ENCODE measurements around the gene CBX2. TPM values are rescaled to one million over a fixed set of nuclear protein-coding genes. Genes with fewer than 3 reads are reported as not detected.

Gene CBX2
- total and polyA plus RNA-seq, 4 donors: 4.1 to 14.2 (median 11.5) TPM

- Histone ChIP-seq H3K9me3 (ENCODE audit: control insufficient read depth, insufficient read depth, low read length) (no peaks in the 10 kb centered on the region), H3K4me3 (ENCODE audit: low read depth, low read length) (peak overlapping the region; percentile 57), H3K36me3 (ENCODE audit: control insufficient read depth, insufficient read depth, low read length) (peaks cover 29% of the 10 kb centered on the region), H3K4me1 (ENCODE audit: control insufficient read depth, insufficient read depth, low read length) (peaks cover 24% of the 10 kb centered on the region), H3K27ac (ENCODE audit: low read depth, low read length) (no peak overlapping the region), H3K27me3 (ENCODE audit: control insufficient read depth, insufficient read depth, low read length) (peaks cover 8% of the 10 kb centered on the region)
- WGBS (ENCODE audit: insufficient coverage): 15% methylated on average over 17 of the region's 17 CpGs
- no peak for DNase-seq (ENCODE audit: low read depth in 4 of 6, low spot score in 6 of 6)
Observed at GRCh38 chr17:79779084-79779529, 1.2 kb downstream of the CBX2 start.

- peak overlapping the region; percentile 57 for H3K4me3 ChIP-seq (ENCODE audit: low read depth, low read length)
Observed at GRCh38 chr17:79779661-79780365, 1.9 kb downstream of the CBX2 start.

GRCh38 chr17:79781012-79781650 lies 3.2 kb downstream of the CBX2 start:
- DNase-seq (ENCODE audit: low read depth in 4 of 6, low spot score in 6 of 6): no peak
- H3K36me3 ChIP-seq (ENCODE audit: control insufficient read depth, insufficient read depth, low read length): peaks cover 49% of the 10 kb centered on the region
- H3K9me3 ChIP-seq (ENCODE audit: control insufficient read depth, insufficient read depth, low read length): no peaks in the 10 kb centered on the region
- peaks cover 24% of the 10 kb centered on the region for H3K4me1 ChIP-seq (ENCODE audit: control insufficient read depth, insufficient read depth, low read length)
- H3K4me3 ChIP-seq (ENCODE audit: low read depth, low read length): no peak overlapping the region
- WGBS (ENCODE audit: insufficient coverage): 76% methylated on average over 8 of the region's 12 CpGs
- H3K27me3 ChIP-seq (ENCODE audit: control insufficient read depth, insufficient read depth, low read length): peaks cover 4% of the 10 kb centered on the region
- H3K27ac ChIP-seq (ENCODE audit: low read depth, low read length): no peak overlapping the region

More at GRCh38 chr17:79779661-79780365, 1.9 kb downstream of the CBX2 start:
- no peak for DNase-seq (ENCODE audit: low read depth in 4 of 6, low spot score in 6 of 6)
- H3K27ac ChIP-seq (ENCODE audit: low read depth, low read length): no peak overlapping the region
- peaks cover 24% of the 10 kb centered on the region for H3K4me1 ChIP-seq (ENCODE audit: control insufficient read depth, insufficient read depth, low read length)
- WGBS (ENCODE audit: insufficient coverage): 94% methylated on average over 10 of the region's 10 CpGs
- H3K9me3 ChIP-seq (ENCODE audit: control insufficient read depth, insufficient read depth, low read length): no peaks in the 10 kb centered on the region
- H3K27me3 ChIP-seq (ENCODE audit: control insufficient read depth, insufficient read depth, low read length): peaks cover 6% of the 10 kb centered on the region
- H3K36me3 ChIP-seq (ENCODE audit: control insufficient read depth, insufficient read depth, low read length): peaks cover 36% of the 10 kb centered on the region

- H3K4me1 ChIP-seq (ENCODE audit: control insufficient read depth, insufficient read depth, low read length): peaks cover 23% of the 10 kb centered on the region
- WGBS (ENCODE audit: insufficient coverage): 82% methylated on average over 20 of the region's 27 CpGs
- no peak overlapping the region for H3K4me3 ChIP-seq (ENCODE audit: low read depth, low read length)
- H3K27ac ChIP-seq (ENCODE audit: low read depth, low read length): no peak overlapping the region
- peaks cover 55% of the 10 kb centered on the region for H3K36me3 ChIP-seq (ENCODE audit: control insufficient read depth, insufficient read depth, low read length)
- DNase-seq (ENCODE audit: low read depth in 4 of 6, low spot score in 6 of 6): no peak
- peaks cover 5% of the 10 kb centered on the region for H3K27me3 ChIP-seq (ENCODE audit: control insufficient read depth, insufficient read depth, low read length)
- H3K9me3 ChIP-seq (ENCODE audit: control insufficient read depth, insufficient read depth, low read length): no peaks in the 10 kb centered on the region
Observed at GRCh38 chr17:79781736-79782575, 4.0 kb downstream of the CBX2 start.

- peaks cover 56% of the 10 kb centered on the region for H3K36me3 ChIP-seq (ENCODE audit: control insufficient read depth, insufficient read depth, low read length)
- H3K4me1 ChIP-seq (ENCODE audit: control insufficient read depth, insufficient read depth, low read length): peaks cover 12% of the 10 kb centered on the region
- H3K27ac ChIP-seq (ENCODE audit: low read depth, low read length): no peak overlapping the region
- WGBS (ENCODE audit: insufficient coverage): 94% methylated on average over 18 of the region's 18 CpGs
- no peak overlapping the region for H3K4me3 ChIP-seq (ENCODE audit: low read depth, low read length)
- peaks cover 17% of the 10 kb centered on the region for H3K27me3 ChIP-seq (ENCODE audit: control insufficient read depth, insufficient read depth, low read length)
- no peak for DNase-seq (ENCODE audit: low read depth in 4 of 6, low spot score in 6 of 6)
- no peaks in the 10 kb centered on the region for H3K9me3 ChIP-seq (ENCODE audit: control insufficient read depth, insufficient read depth, low read length)
Observed at GRCh38 chr17:79783891-79784290, 5.9 kb downstream of the CBX2 start.

GRCh38 chr17:79784353-79785016 lies 6.5 kb downstream of the CBX2 start:
- Histone ChIP-seq H3K27me3 (ENCODE audit: control insufficient read depth, insufficient read depth, low read length) (peaks cover 22% of the 10 kb centered on the region), H3K27ac (ENCODE audit: low read depth, low read length) (no peak overlapping the region), H3K4me3 (ENCODE audit: low read depth, low read length) (no peak overlapping the region), H3K9me3 (ENCODE audit: control insufficient read depth, insufficient read depth, low read length) (no peaks in the 10 kb centered on the region), H3K4me1 (ENCODE audit: control insufficient read depth, insufficient read depth, low read length) (peaks cover 10% of the 10 kb centered on the region), H3K36me3 (ENCODE audit: control insufficient read depth, insufficient read depth, low read length) (peaks cover 51% of the 10 kb centered on the region)
- 94% methylated on average over 31 of the region's 31 CpGs for WGBS (ENCODE audit: insufficient coverage)
- no peak for DNase-seq (ENCODE audit: low read depth in 4 of 6, low spot score in 6 of 6)

- Histone ChIP-seq H3K27ac (ENCODE audit: low read depth, low read length) (no peak overlapping the region), H3K9me3 (ENCODE audit: control insufficient read depth, insufficient read depth, low read length) (no peaks in the 10 kb centered on the region), H3K4me3 (ENCODE audit: low read depth, low read length) (no peak overlapping the region), H3K27me3 (ENCODE audit: control insufficient read depth, insufficient read depth, low read length) (peaks cover 30% of the 10 kb centered on the region), H3K36me3 (ENCODE audit: control insufficient read depth, insufficient read depth, low read length) (peaks cover 51% of the 10 kb centered on the region), H3K4me1 (ENCODE audit: control insufficient read depth, insufficient read depth, low read length) (peaks cover 18% of the 10 kb centered on the region)
- no peak for DNase-seq (ENCODE audit: low read depth in 4 of 6, low spot score in 6 of 6)
- WGBS (ENCODE audit: insufficient coverage): 92% methylated on average over 15 of the region's 17 CpGs
Observed at GRCh38 chr17:79785017-79785899, 7.3 kb downstream of the CBX2 start.

- H3K27ac ChIP-seq (ENCODE audit: low read depth, low read length): no peak overlapping the region
- peak in 1 of 6 donors; percentile 1 for DNase-seq (ENCODE audit: low read depth in 4 of 6, low spot score in 6 of 6)
- H3K36me3 ChIP-seq (ENCODE audit: control insufficient read depth, insufficient read depth, low read length): peaks cover 45% of the 10 kb centered on the region
- H3K27me3 ChIP-seq (ENCODE audit: control insufficient read depth, insufficient read depth, low read length): peaks cover 39% of the 10 kb centered on the region
- 84% methylated on average over 15 of the region's 15 CpGs for WGBS (ENCODE audit: insufficient coverage)
- no peak overlapping the region for H3K4me3 ChIP-seq (ENCODE audit: low read depth, low read length)
- H3K4me1 ChIP-seq (ENCODE audit: control insufficient read depth, insufficient read depth, low read length): peaks cover 25% of the 10 kb centered on the region
- H3K9me3 ChIP-seq (ENCODE audit: control insufficient read depth, insufficient read depth, low read length): no peaks in the 10 kb centered on the region
Observed at GRCh38 chr17:79785900-79786810, 8.2 kb downstream of the CBX2 start.
